HepG2 (cell line): ENCODE measurements around the gene DMRTA2. TPM values are rescaled to one million over a fixed set of nuclear protein-coding genes. Genes with fewer than 3 reads are reported as not detected.

ENCODE experiments used
- ATAC-seq: fragments of 200-7000 bp; cut with Tn5 transposase; 3 replicates; pipeline ENCODE4 v1.9.1; 2020; ENCODE audit warnings: mild to moderate bottlenecking, moderate library complexity
- BruUV-seq: library from RNA; stranded (reverse); fragments of 400-500 nt; replicated peaks from 2 replicates; lab custom pipeline; 2021; lab: Mats Ljungman, UMichigan
- CTCF ChIA-PET: fragments of 300-600 bp; formaldehyde crosslinking; extraction: SDS; loops from one replicate; lab custom pipeline; 2021; ENCODE audit warnings: low total read pairs, inconsistent platforms, low intra/inter-chr PET ratio; lab: Yijun Ruan, JAX
- POLR2A ChIA-PET: fragments of 350-600 bp; sonication (Branson Sonifier 250); formaldehyde crosslinking; loops from one replicate; lab custom pipeline; 2020; ENCODE audit warnings: antibody characterized with exemption, inconsistent platforms; lab: Yijun Ruan, JAX
- DNase-seq: peaks from one replicate; pipeline ENCODE4 v3.0.0-alpha.2; 2015; ENCODE audit warnings: low spot score
- FAIRE-seq: peaks from 3 replicates; lab custom pipeline; 2011; peaks lifted over from hg19 to GRCh38; lab: Jason Lieb, UNC
- H2AFZ ChIP-seq: one replicate; pipeline ENCODE4 v1.6.1; 2011; ENCODE audit warnings: low read length, inconsistent platforms
- H3K27ac ChIP-seq: fragments of 300-600 bp; 3 replicates; pipeline ENCODE4 v1.8.0; 2011; ENCODE audit warnings: mixed run types, mild to moderate bottlenecking, mixed read lengths, low read length, inconsistent platforms; ENCODE audit not compliant: insufficient read depth; ENCODE audit errors: extremely low read length
- H3K27me3 ChIP-seq, 2 experiments: fragments of 200-600 bp in 1 of 2; 2 replicates in 1 of 2; 3 replicates in 1 of 2; pipeline versions ENCODE4 v1.6.0 to v1.8.0; 2011; ENCODE audit warnings: low read length in 2 of 2, mild to moderate bottlenecking in 2 of 2, moderate library complexity in 2 of 2, inconsistent platforms in 1 of 2; ENCODE audit not compliant: insufficient read depth in 2 of 2, control insufficient read depth in 1 of 2
- H3K36me3 ChIP-seq, 2 experiments: fragments of 200-600 bp in 1 of 2; replicated peaks in 1 of 2; 2 replicates in 1 of 2; 3 replicates in 1 of 2; pipeline versions ENCODE4 v1.5.1 to v1.8.0; 2011; ENCODE audit warnings: low read length in 2 of 2, inconsistent platforms in 1 of 2; ENCODE audit not compliant: insufficient read depth in 2 of 2, control insufficient read depth in 1 of 2
- H3K4me1 ChIP-seq: 2 replicates; pipeline ENCODE4 v1.5.1; 2012; ENCODE audit warnings: low read length, inconsistent platforms; ENCODE audit not compliant: insufficient read depth
- H3K4me2 ChIP-seq: 2 replicates; pipeline ENCODE4 v1.6.0; 2011; ENCODE audit warnings: low read depth, low read length, inconsistent platforms
- H3K4me3 ChIP-seq, 3 experiments: fragments of 200-600 bp in 1 of 3; sonication (generic), shearing (Covaris generic) in 1 of 3; replicated peaks in 1 of 3; 2 replicates each; pipeline ENCODE4 v1.5.1; 2011 to 2016; ENCODE audit warnings: low read length in 3 of 3, inconsistent platforms in 2 of 3, low read depth in 2 of 3, mild to moderate bottlenecking in 2 of 3, control low read depth in 1 of 3, mixed read lengths in 1 of 3; ENCODE audit not compliant: insufficient read depth in 1 of 3
- H3K79me2 ChIP-seq: one replicate; pipeline ENCODE4 v1.6.1; 2011; ENCODE audit warnings: low read length, inconsistent platforms; ENCODE audit not compliant: insufficient read depth
- H3K9ac ChIP-seq: 2 replicates; pipeline ENCODE4 v1.6.0; 2011; ENCODE audit warnings: mild to moderate bottlenecking, low read depth, low read length, inconsistent platforms; ENCODE audit not compliant: insufficient read depth
- H3K9me3 ChIP-seq: 2 replicates; pipeline ENCODE4 v1.5.1; 2012; ENCODE audit warnings: mild to moderate bottlenecking, low read length
- H4K20me1 ChIP-seq: 2 replicates; pipeline ENCODE4 v1.6.0; 2011; ENCODE audit warnings: inconsistent platforms, mild to moderate bottlenecking, low read length, moderate library complexity; ENCODE audit not compliant: insufficient read depth
- ATF4 ChIP-seq, 2 experiments: fragments of 450-650 bp in 1 of 2; sonication (generic) in 1 of 2; formaldehyde crosslinking; IDR thresholded peaks; 2 replicates each; pipeline versions ENCODE4 v1.5.0 to v1.8.0; 2020 to 2022; ENCODE audit warnings: mild to moderate bottlenecking in 1 of 2, missing genetic modification reagents in 1 of 2
- FOXC1 ChIP-seq: sonication (generic); formaldehyde crosslinking; IDR thresholded peaks from 2 replicates; pipeline ENCODE4 v1.8.0; 2022; ENCODE audit warnings: mild to moderate bottlenecking, missing genetic modification reagents, borderline replicate concordance
- HNRNPLL ChIP-seq: fragments of 200-400 bp; formaldehyde crosslinking; IDR thresholded peaks from 2 replicates; pipeline ENCODE4 v1.6.1; 2017; ENCODE audit warnings: mild to moderate bottlenecking, low read depth, low read length; ENCODE audit not compliant: poor library complexity, severe bottlenecking
- POLR2G ChIP-seq: fragments of 200-400 bp; formaldehyde crosslinking; IDR thresholded peaks from 2 replicates; pipeline ENCODE4 v1.6.1; 2018; ENCODE audit warnings: mild to moderate bottlenecking, low read depth, low read length, moderate library complexity
- ZBTB44 ChIP-seq: sonication (generic); formaldehyde crosslinking; IDR thresholded peaks from 2 replicates; pipeline ENCODE4 v1.4.0; 2020; ENCODE audit warnings: missing genetic modification reagents
- ZFY ChIP-seq: sonication (generic); formaldehyde crosslinking; IDR thresholded peaks from 2 replicates; pipeline ENCODE4 v1.4.0; 2020; ENCODE audit warnings: missing genetic modification reagents
- ZNF343 ChIP-seq: sonication (generic); formaldehyde crosslinking; IDR thresholded peaks from 2 replicates; pipeline ENCODE4 v1.4.0; 2020; ENCODE audit warnings: mild to moderate bottlenecking, missing genetic modification reagents
- ZNF512B ChIP-seq: sonication (generic); formaldehyde crosslinking; IDR thresholded peaks from 2 replicates; pipeline ENCODE4 v1.5.1; 2020; ENCODE audit warnings: missing genetic modification reagents, mild to moderate bottlenecking, borderline replicate concordance
- ZNF547 ChIP-seq: sonication (generic); formaldehyde crosslinking; IDR thresholded peaks from 2 replicates; pipeline ENCODE4 v1.5.1; 2020; ENCODE audit warnings: mild to moderate bottlenecking, missing genetic modification reagents
- ZNF777 ChIP-seq: sonication (generic); formaldehyde crosslinking; IDR thresholded peaks from 2 replicates; pipeline ENCODE4 v1.4.0; 2020; ENCODE audit warnings: missing genetic modification reagents
- WGBS: methylation state at CpG from one replicate; pipeline ENCODE4 v1.1.6; 2017; ENCODE audit warnings: low lambda C conversion rate; 5-methylcytosine and 5-hydroxymethylcytosine counted together
- in situ Hi-C: cut with HindIII; loops from 2 replicates; pipeline ENCODE4 v1.10.0; 2017; ENCODE audit warnings: low pct_unique_long_range_greater_than_20kb; ENCODE audit not compliant: extremely low pct_ligation_motif_present
- intact Hi-C: fragments of 100-400 bp; cut with micrococcal nuclease; formaldehyde crosslinking; loops from one replicate; pipeline ENCODE4 v1.10.0; 2022; ENCODE audit not compliant: unreplicated experiment
- polyA plus RNA-seq, 8 experiments: library from polyadenylated mRNA; depleted of rRNA in 3 of 8; stranded (reverse) in 7 of 8; unstranded in 1 of 8; fragments of >200 nt; fragmentation: Illumina TruSeq in 4 of 8; extraction: Trizol in 4 of 8; gene quantifications; 2 replicates each; pipeline versions ENCODE4 v1.2.1 to v1.2.3, GENCODE V29; 2011 to 2016; ENCODE audit warnings: low read depth in 4 of 8, missing spikeins in 1 of 8, mixed read lengths in 1 of 8; ENCODE audit not compliant: insufficient read depth in 1 of 8
- total RNA-seq, 5 experiments: library from RNA; depleted of rRNA; stranded (reverse); fragments of >200 nt; fragmentation: Illumina TruSeq; extraction: Trizol; gene quantifications; 2 replicates each; pipeline ENCODE4 v1.2.3, GENCODE V29; 2016; ENCODE audit warnings: low read depth in 1 of 5

The DMRTA2 gene
- total and polyA plus RNA-seq, 2 of the 13 experiments (the other 11 are each of a cell fraction or from before 2014, with no cell fraction given) = not detected

DNA sequence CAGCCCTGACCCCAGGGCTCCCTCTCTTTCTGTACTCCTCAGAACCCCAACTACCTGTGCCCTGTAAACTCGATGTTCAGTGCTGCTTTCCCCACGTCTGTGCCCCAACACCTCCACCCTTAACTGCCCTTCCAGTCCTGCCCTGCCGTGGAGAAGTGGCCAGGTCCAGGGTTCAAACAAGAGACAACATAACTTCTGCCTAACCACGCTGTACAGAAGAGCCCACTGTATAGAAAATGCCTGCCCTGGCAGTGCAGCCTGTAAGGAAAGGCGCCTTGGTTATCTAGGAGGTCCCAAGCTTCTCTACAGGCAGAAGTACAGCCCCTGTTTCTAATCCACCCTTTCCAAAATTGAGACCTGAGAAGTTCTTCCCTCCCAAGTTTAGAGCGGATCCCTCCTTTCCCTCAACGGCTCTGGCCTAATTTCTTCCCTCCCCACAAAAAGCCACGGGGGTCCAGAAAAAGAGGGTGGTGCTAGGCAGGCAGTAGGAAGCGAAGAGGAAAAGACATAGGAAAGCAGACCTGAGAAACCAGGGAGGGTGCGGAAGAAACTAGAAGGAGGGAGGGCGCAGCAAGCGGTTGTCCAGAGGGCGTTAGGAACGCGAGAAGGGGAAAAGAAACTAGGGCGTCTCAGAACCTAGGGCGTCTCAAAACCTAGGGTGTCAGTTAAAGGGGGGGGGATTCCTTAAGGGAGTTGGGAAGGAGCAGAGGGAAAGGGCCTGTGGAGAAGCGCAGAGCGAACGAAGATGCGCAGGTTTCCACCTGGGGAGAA, 3.2 kb downstream of the DMRTA2 start:
- H3K9me3 ChIP-seq = no peaks in the 10 kb centered on the region
- TF ChIP-seq FOXC1 (no peak), ZNF343 (CRISPR knock-in tag) (peak; percentile 80; the same call in 1 of the 2 replicates)
- H2AFZ ChIP-seq = no peak overlapping the region
- POLR2A ChIA-PET = no interaction called here
- H4K20me1 ChIP-seq = no peaks in the 10 kb centered on the region
- intact Hi-C loops = no loop called here
- no peak overlapping the region for H3K27ac ChIP-seq
- peaks cover 14 to 76% of the 10 kb centered on the region in 2 experiments for H3K27me3 ChIP-seq
- H3K79me2 ChIP-seq = no peaks in the 10 kb centered on the region
- WGBS = 42% methylated on average over 21 of the region's 21 CpGs
- no peaks in the 10 kb centered on the region for H3K36me3 ChIP-seq
- BruUV-seq = no TSS peak
- peak overlapping the region; percentile 61 for H3K4me2 ChIP-seq
- no peak overlapping the region for H3K9ac ChIP-seq
- no peak for DNase-seq
- FAIRE-seq = no peak
- H3K4me1 ChIP-seq = peaks cover 11% of the 10 kb centered on the region
- ATAC-seq = peak; percentile 42
- in situ Hi-C loops = no loop called here
- CTCF ChIA-PET = no interaction called here
- peak overlapping the region in 1 of 3 experiments; percentile 54; a peak in 1 of 6 replicates for H3K4me3 ChIP-seq

- H3K4me3 ChIP-seq = peak overlapping the region; percentile 7 to 54 (median 28); a peak in 3 of 6 replicates
- H3K27me3 ChIP-seq = peaks cover 14 to 76% of the 10 kb centered on the region in 2 experiments
- no peaks in the 10 kb centered on the region for H3K79me2 ChIP-seq
- H2AFZ ChIP-seq = no peak overlapping the region
- H3K4me2 ChIP-seq = peak overlapping the region; percentile 61
- BruUV-seq = no TSS peak
- H3K27ac ChIP-seq = no peak overlapping the region
- H3K9me3 ChIP-seq = no peaks in the 10 kb centered on the region
- POLR2A ChIA-PET = no interaction called here
- intact Hi-C loops (no loop called here), in situ Hi-C loops (no loop called here)
- H4K20me1 ChIP-seq = no peaks in the 10 kb centered on the region
- no peaks in the 10 kb centered on the region for H3K36me3 ChIP-seq
- peaks cover 11% of the 10 kb centered on the region for H3K4me1 ChIP-seq
- FAIRE-seq = no peak
- WGBS = 25% methylated on average over 11 of the region's 60 CpGs
- CTCF ChIA-PET = no interaction called here
- no peak overlapping the region for H3K9ac ChIP-seq
- peak; percentile 84 for ATAC-seq
- DNase-seq = no peak
- TF ChIP-seq ZNF777 (CRISPR knock-in tag) (peak; percentile 93), ZFY (CRISPR knock-in tag) (peak; percentile 34; the same call in 1 of the 2 replicates), ATF4 (CRISPR knock-in tag; IDR thresholded peaks at IDR 0.05) (no peak), ZBTB44 (CRISPR knock-in tag) (no peak), POLR2G (no peak), HNRNPLL (peak; percentile 15), ZNF512B (0 out of 2 replicates have a peak, but pooled peaks have one; percentile 19), ZNF547 (CRISPR knock-in tag) (0 out of 2 replicates have a peak, but pooled peaks have one; percentile 19)
These were observed 3.9 kb downstream of the DMRTA2 start for GRCh38 chr1:50419192-50419906.
